Measurements from ENCODE around the gene CCDC33.

CCDC33 gene

DNA sequence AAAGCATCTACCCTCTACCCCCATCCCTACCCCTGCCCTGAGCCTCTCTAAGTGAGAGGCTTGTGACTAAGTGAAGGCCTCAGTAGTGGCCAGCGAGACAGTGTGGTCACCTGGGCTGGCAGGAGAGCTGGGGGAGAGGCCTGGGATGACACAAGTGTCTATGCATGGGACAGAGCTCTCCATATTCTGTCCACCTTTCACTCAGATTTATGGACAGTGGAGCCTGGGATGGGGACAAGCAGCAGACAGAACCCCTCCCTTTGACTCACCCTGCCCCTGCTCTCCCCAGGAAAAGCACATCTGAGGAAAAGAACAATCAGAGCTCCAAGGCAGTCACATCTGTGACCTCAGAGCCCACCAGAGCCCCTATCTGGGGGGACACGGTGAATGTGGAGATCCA lies 26.0 kb downstream of the CCDC33 start:
- no peak overlapping the region for H3K23ac ChIP-seq (ENCODE audit: low read length in 2 of 2)
- peaks cover 86 to 96% of the 10 kb centered on the region in 2 experiments for H3K27me3 ChIP-seq (ENCODE audit: control insufficient read depth in 1 of 2, insufficient read depth in 1 of 2, low read length in 2 of 2)
- no peak overlapping the region for H2BK5ac ChIP-seq (ENCODE audit: low read depth, low read length, poor library complexity, severe bottlenecking)
- H3K18ac ChIP-seq (ENCODE audit: low read depth in 1 of 2, low read length in 2 of 2) = no peak overlapping the region
- H2BK120ac ChIP-seq (ENCODE audit: low read depth, low read length) = no peak overlapping the region
- H3K79me1 ChIP-seq (replicated peaks; ENCODE audit: low read length, poor library complexity, severe bottlenecking) = no peaks in the 10 kb centered on the region
- H3K4me1 ChIP-seq (ENCODE audit: control insufficient read depth, insufficient read depth, low read depth, low read length) = peaks cover 8% of the 10 kb centered on the region
- no peak overlapping the region for H3K4ac ChIP-seq (ENCODE audit: low read depth in 1 of 2, low read length in 2 of 2)
- no peak overlapping the region for H2AK5ac ChIP-seq (ENCODE audit: low read length, severe bottlenecking)
- no peak overlapping the region for H2BK12ac ChIP-seq (ENCODE audit: low read length in 2 of 2)
- no peak overlapping the region for H3K4me2 ChIP-seq (ENCODE audit: low read length, poor library complexity, severe bottlenecking)
- no peaks in the 10 kb centered on the region for H3K36me3 ChIP-seq (ENCODE audit: control insufficient read depth in 1 of 2, insufficient read depth in 2 of 2, low read depth in 1 of 2, low read length in 2 of 2)
- no peak overlapping the region for H4K91ac ChIP-seq (ENCODE audit: low read length)
- no peak overlapping the region for H4K8ac ChIP-seq (ENCODE audit: low read length)
- no peaks in the 10 kb centered on the region for H3K9me3 ChIP-seq (ENCODE audit: control insufficient read depth, low read length)
- WGBS = 75% methylated on average over 2 of the region's 2 CpGs
- H3K27ac ChIP-seq (ENCODE audit: low read length, poor library complexity, severe bottlenecking) = no peak overlapping the region
- no peak overlapping the region for H2BK15ac ChIP-seq (ENCODE audit: low read depth, poor library complexity, severe bottlenecking)
- no peak overlapping the region for H3K9ac ChIP-seq (ENCODE audit: low read length)
- H3K4me3 ChIP-seq (ENCODE audit: insufficient read depth in 1 of 2, low read depth in 1 of 2, low read length in 2 of 2) = no peak overlapping the region
- DNase-seq = no peak
- no peak overlapping the region for H2AFZ ChIP-seq (ENCODE audit: low read depth, low read length)
- no peak overlapping the region for H3K14ac ChIP-seq (ENCODE audit: low read length in 2 of 2)

DNA sequence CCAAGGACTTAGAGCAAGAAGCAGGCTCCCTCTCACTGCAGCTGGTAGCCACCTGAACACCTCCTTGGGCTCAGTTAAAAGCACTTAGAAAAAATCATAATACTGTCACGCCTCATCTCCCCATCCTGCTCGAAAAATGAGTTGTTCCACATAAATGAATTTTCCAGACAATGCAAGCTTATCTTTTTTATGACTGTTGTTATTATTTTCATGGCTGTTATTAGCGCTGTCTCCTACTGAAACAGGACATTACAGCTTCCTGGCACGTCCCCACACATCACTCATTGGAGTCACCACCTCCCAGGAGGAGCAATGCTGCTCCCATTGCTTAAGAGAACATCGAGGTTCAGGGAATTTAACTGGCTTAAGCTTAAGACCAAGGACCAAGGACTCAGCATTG lies 26.5 kb downstream of the CCDC33 start:
- Histone ChIP-seq H4K8ac (ENCODE audit: low read length) (no peak overlapping the region), H3K27me3 (ENCODE audit: control insufficient read depth in 1 of 2, insufficient read depth in 1 of 2, low read length in 2 of 2) (peaks cover 85 to 96% of the 10 kb centered on the region in 2 experiments), H2BK12ac (ENCODE audit: low read length in 2 of 2) (no peak overlapping the region), H2BK120ac (ENCODE audit: low read depth, low read length) (no peak overlapping the region), H3K36me3 (ENCODE audit: control insufficient read depth in 1 of 2, insufficient read depth in 2 of 2, low read depth in 1 of 2, low read length in 2 of 2) (no peaks in the 10 kb centered on the region), H3K18ac (ENCODE audit: low read depth in 1 of 2, low read length in 2 of 2) (no peak overlapping the region), H3K9ac (ENCODE audit: low read length) (no peak overlapping the region), H2BK5ac (ENCODE audit: low read depth, low read length, poor library complexity, severe bottlenecking) (no peak overlapping the region), H4K91ac (ENCODE audit: low read length) (no peak overlapping the region), H2BK15ac (ENCODE audit: low read depth, poor library complexity, severe bottlenecking) (no peak overlapping the region), H2AK5ac (ENCODE audit: low read length, severe bottlenecking) (no peak overlapping the region), H3K4me3 (ENCODE audit: insufficient read depth in 1 of 2, low read depth in 1 of 2, low read length in 2 of 2) (no peak overlapping the region), H3K4me2 (ENCODE audit: low read length, poor library complexity, severe bottlenecking) (no peak overlapping the region), H3K14ac (ENCODE audit: low read length in 2 of 2) (no peak overlapping the region), H3K79me1 (replicated peaks; ENCODE audit: low read length, poor library complexity, severe bottlenecking) (no peaks in the 10 kb centered on the region), H3K9me3 (ENCODE audit: control insufficient read depth, low read length) (no peaks in the 10 kb centered on the region), H3K4me1 (ENCODE audit: control insufficient read depth, insufficient read depth, low read depth, low read length) (peaks cover 8% of the 10 kb centered on the region), H2AFZ (ENCODE audit: low read depth, low read length) (no peak overlapping the region), H3K4ac (ENCODE audit: low read depth in 1 of 2, low read length in 2 of 2) (no peak overlapping the region), H3K27ac (ENCODE audit: low read length, poor library complexity, severe bottlenecking) (no peak overlapping the region), H3K23ac (ENCODE audit: low read length in 2 of 2) (no peak overlapping the region)
- 69% methylated on average over 3 of the region's 5 CpGs for WGBS
- no peak for DNase-seq

DNA sequence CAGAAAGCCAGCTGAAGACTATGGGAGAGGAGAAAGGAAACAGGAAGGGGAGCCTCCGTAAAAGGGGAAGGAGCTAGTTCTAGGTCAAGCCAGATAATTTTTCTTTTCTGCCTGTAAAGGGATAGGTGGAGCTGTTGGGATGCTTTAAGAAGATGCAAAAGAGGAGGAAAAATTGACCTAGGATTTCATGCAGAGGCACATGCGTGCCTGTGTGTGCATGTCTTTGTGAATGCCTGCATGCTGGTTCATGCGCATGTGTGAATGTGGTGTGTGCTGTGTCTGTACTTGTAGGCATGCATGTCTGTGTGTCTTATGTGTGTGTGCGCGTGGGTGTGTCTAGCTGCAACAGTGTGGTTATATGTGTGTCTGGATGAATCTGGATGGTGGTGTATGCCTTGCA lies 27.3 kb downstream of the CCDC33 start:
- WGBS = 79% methylated on average over 5 of the region's 5 CpGs
- Histone ChIP-seq H4K91ac (ENCODE audit: low read length) (no peak overlapping the region), H2BK5ac (ENCODE audit: low read depth, low read length, poor library complexity, severe bottlenecking) (no peak overlapping the region), H3K27ac (ENCODE audit: low read length, poor library complexity, severe bottlenecking) (no peak overlapping the region), H4K8ac (ENCODE audit: low read length) (no peak overlapping the region), H2BK12ac (ENCODE audit: low read length in 2 of 2) (no peak overlapping the region), H3K36me3 (ENCODE audit: control insufficient read depth in 1 of 2, insufficient read depth in 2 of 2, low read depth in 1 of 2, low read length in 2 of 2) (no peaks in the 10 kb centered on the region), H3K9me3 (ENCODE audit: control insufficient read depth, low read length) (no peaks in the 10 kb centered on the region), H3K4me3 (ENCODE audit: insufficient read depth in 1 of 2, low read depth in 1 of 2, low read length in 2 of 2) (no peak overlapping the region), H3K4me1 (ENCODE audit: control insufficient read depth, insufficient read depth, low read depth, low read length) (peaks cover 7% of the 10 kb centered on the region), H2AK5ac (ENCODE audit: low read length, severe bottlenecking) (no peak overlapping the region), H3K4me2 (ENCODE audit: low read length, poor library complexity, severe bottlenecking) (no peak overlapping the region), H3K18ac (ENCODE audit: low read depth in 1 of 2, low read length in 2 of 2) (no peak overlapping the region), H2BK15ac (ENCODE audit: low read depth, poor library complexity, severe bottlenecking) (no peak overlapping the region), H3K27me3 (ENCODE audit: control insufficient read depth in 1 of 2, insufficient read depth in 1 of 2, low read length in 2 of 2) (peaks cover 85 to 96% of the 10 kb centered on the region in 2 experiments), H2AFZ (ENCODE audit: low read depth, low read length) (no peak overlapping the region), H2BK120ac (ENCODE audit: low read depth, low read length) (no peak overlapping the region), H3K9ac (ENCODE audit: low read length) (no peak overlapping the region), H3K14ac (ENCODE audit: low read length in 2 of 2) (peak overlapping the region in 1 of 2 experiments; percentile 7), H3K4ac (ENCODE audit: low read depth in 1 of 2, low read length in 2 of 2) (no peak overlapping the region), H3K23ac (ENCODE audit: low read length in 2 of 2) (peak overlapping the region in 1 of 2 experiments; percentile 15), H3K79me1 (replicated peaks; ENCODE audit: low read length, poor library complexity, severe bottlenecking) (no peaks in the 10 kb centered on the region)
- DNase-seq = no peak

DNA sequence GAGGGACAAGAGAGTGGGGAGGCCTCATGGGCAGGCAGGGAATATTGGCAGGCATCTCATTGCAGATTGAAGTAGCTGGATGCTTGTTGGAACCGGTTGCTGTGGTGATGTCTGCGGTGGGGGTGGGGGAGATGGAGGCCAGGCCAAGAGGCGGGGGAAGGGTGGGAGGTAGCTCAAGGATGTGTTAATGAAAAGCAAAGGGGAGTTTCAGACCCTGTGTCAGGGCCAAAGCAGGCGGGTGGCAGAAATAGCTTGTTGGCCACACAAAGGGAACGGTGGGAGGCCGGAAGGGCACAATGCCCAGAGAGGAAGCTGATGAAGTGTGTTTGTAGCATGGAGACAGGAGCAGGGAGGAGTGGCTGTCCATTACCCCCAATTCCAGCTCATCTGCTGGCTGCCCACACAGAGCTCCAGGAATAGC lies 28.0 kb downstream of the CCDC33 start:
- Histone ChIP-seq H3K4me3 (ENCODE audit: insufficient read depth in 1 of 2, low read depth in 1 of 2, low read length in 2 of 2) (no peak overlapping the region), H2BK12ac (ENCODE audit: low read length in 2 of 2) (no peak overlapping the region), H4K8ac (ENCODE audit: low read length) (no peak overlapping the region), H3K14ac (ENCODE audit: low read length in 2 of 2) (no peak overlapping the region), H3K18ac (ENCODE audit: low read depth in 1 of 2, low read length in 2 of 2) (no peak overlapping the region), H2AFZ (ENCODE audit: low read depth, low read length) (no peak overlapping the region), H3K79me1 (replicated peaks; ENCODE audit: low read length, poor library complexity, severe bottlenecking) (no peaks in the 10 kb centered on the region), H3K27ac (ENCODE audit: low read length, poor library complexity, severe bottlenecking) (no peak overlapping the region), H3K4ac (ENCODE audit: low read depth in 1 of 2, low read length in 2 of 2) (no peak overlapping the region), H3K4me1 (ENCODE audit: control insufficient read depth, insufficient read depth, low read depth, low read length) (peaks cover 1% of the 10 kb centered on the region), H3K27me3 (ENCODE audit: control insufficient read depth in 1 of 2, insufficient read depth in 1 of 2, low read length in 2 of 2) (peaks cover 85 to 96% of the 10 kb centered on the region in 2 experiments), H2AK5ac (ENCODE audit: low read length, severe bottlenecking) (no peak overlapping the region), H3K9me3 (ENCODE audit: control insufficient read depth, low read length) (no peaks in the 10 kb centered on the region), H2BK120ac (ENCODE audit: low read depth, low read length) (no peak overlapping the region), H3K36me3 (ENCODE audit: control insufficient read depth in 1 of 2, insufficient read depth in 2 of 2, low read depth in 1 of 2, low read length in 2 of 2) (no peaks in the 10 kb centered on the region), H4K91ac (ENCODE audit: low read length) (no peak overlapping the region), H2BK15ac (ENCODE audit: low read depth, poor library complexity, severe bottlenecking) (no peak overlapping the region), H3K4me2 (ENCODE audit: low read length, poor library complexity, severe bottlenecking) (no peak overlapping the region), H2BK5ac (ENCODE audit: low read depth, low read length, poor library complexity, severe bottlenecking) (no peak overlapping the region), H3K9ac (ENCODE audit: low read length) (no peak overlapping the region), H3K23ac (ENCODE audit: low read length in 2 of 2) (no peak overlapping the region)
- WGBS = 67% methylated on average over 6 of the region's 6 CpGs
- DNase-seq = no peak
